Measurements from ENCODE around the gene TPST2. TPM values are rescaled to one million over a fixed set of nuclear protein-coding genes. Genes with fewer than 3 reads are reported as not detected.

TPST2 gene
- polyA plus RNA-seq, 1 experiment, result 33.6 TPM

GRCh38 chr22:26597026-26597425 is 7.1 kb upstream of the TPST2 start:
- no peak overlapping the region for H3K27ac ChIP-seq (ENCODE audit: low read depth, low read length)
- POLR2A ChIA-PET, result no interaction called here
- no peak overlapping the region for H3K4me3 ChIP-seq (ENCODE audit: low read depth, low read length)
- DNase-seq (ENCODE audit: low read depth, low spot score), result no peak
- H3K27me3 ChIP-seq (ENCODE audit: control insufficient read depth, insufficient read depth, low read length), result peaks cover 33% of the 10 kb centered on the region
- TF ChIP-seq CTCF (IDR thresholded peaks at IDR 0.05; ENCODE audit: low read depth, low read length), result no peak
- CTCF ChIA-PET, result interaction anchor here (1.2 kb wide), 1 partner anchor 68 kb away, joined by 5 read pairs; no protein-coding TSS in a partner anchor
- H3K9me3 ChIP-seq (ENCODE audit: control insufficient read depth, insufficient read depth, low read length), result no peaks in the 10 kb centered on the region

DNA sequence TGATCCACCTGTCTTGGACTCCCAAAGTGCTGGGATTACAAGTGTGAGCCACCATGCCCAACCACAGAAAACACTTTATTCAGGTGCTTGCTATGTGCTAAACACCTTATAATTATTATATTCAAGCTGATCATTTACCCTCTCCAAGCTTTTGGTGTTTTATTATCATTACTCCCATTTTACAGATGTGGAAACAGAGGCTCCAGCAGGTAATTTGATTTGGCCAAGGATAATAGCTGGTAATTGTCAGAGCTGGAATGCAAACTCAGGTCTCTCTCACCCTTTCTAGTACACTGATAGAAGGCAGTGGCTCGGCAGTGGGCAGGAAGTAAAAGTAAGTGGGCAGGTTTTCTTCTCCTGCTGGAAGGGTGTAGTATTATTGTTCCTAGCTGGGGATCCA is 3.8 kb upstream of the TPST2 start:
- ChIA-PET POLR2A (no interaction called here), CTCF (no interaction called here)
- TF ChIP-seq CTCF (IDR thresholded peaks at IDR 0.05; ENCODE audit: low read depth, low read length), result no peak
- Histone ChIP-seq H3K27ac (ENCODE audit: low read depth, low read length) (no peak overlapping the region), H3K9me3 (ENCODE audit: control insufficient read depth, insufficient read depth, low read length) (no peaks in the 10 kb centered on the region), H3K4me3 (ENCODE audit: low read depth, low read length) (no peak overlapping the region), H3K27me3 (ENCODE audit: control insufficient read depth, insufficient read depth, low read length) (peaks cover 24% of the 10 kb centered on the region)
- DNase-seq (ENCODE audit: low read depth, low spot score), result no peak

DNA sequence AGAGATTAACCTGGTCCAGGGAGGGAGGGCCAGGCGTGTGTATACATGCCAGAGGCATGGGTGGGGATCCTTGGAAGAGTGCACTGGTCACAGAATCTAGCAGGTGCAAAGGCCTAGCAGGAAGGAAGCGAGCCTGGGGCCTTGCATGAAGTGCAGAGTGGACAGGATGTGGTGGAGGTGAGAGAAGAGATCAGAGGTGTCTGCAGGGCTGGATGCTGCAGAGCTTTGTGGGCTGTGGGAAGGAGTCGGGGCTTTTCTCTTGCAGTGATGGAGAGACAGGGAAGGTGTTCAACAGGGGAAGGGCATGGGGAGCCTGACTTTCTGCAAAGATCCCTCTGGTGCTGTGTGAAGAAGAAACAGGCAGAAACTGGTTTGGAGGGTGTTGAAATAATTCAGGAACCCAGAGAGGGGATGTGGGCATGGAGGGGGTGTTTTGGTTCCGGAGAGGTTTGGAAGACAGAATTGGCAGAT is 2.5 kb upstream of the TPST2 start:
- no peaks in the 10 kb centered on the region for H3K9me3 ChIP-seq (ENCODE audit: control insufficient read depth, insufficient read depth, low read length)
- H3K4me3 ChIP-seq (ENCODE audit: low read depth, low read length), result no peak overlapping the region
- CTCF ChIA-PET, result no interaction called here
- POLR2A ChIA-PET, result interaction anchor here (0.8 kb wide), 1 partner anchor 25 kb away, joined by 5 read pairs; no protein-coding TSS in a partner anchor
- H3K27me3 ChIP-seq (ENCODE audit: control insufficient read depth, insufficient read depth, low read length), result peaks cover 19% of the 10 kb centered on the region
- no peak for DNase-seq (ENCODE audit: low read depth, low spot score)
- TF ChIP-seq CTCF (IDR thresholded peaks at IDR 0.05; ENCODE audit: low read depth, low read length), result no peak
- H3K27ac ChIP-seq (ENCODE audit: low read depth, low read length), result no peak overlapping the region

- ChIA-PET POLR2A (interaction anchor here (0.6 to 1.1 kb wide), 3 partner anchors 34 to 77 kb away, joined by 3 to 6 read pairs (median 4); partner anchors contain the start of gene TFIP11), CTCF (interaction anchor here (0.6 to 1.0 kb wide), 2 partner anchors 16 to 17 kb away, joined by 3 read pairs; no protein-coding TSS in a partner anchor)
Measured at GRCh38 chr22:26589367-26589844, 526 bp downstream of the TPST2 start.

More at GRCh38 chr22:26589367-26589844, 526 bp downstream of the TPST2 start:
- Histone ChIP-seq H3K27me3 (ENCODE audit: control insufficient read depth, insufficient read depth, low read length) (peaks cover 13% of the 10 kb centered on the region), H3K4me3 (ENCODE audit: low read depth, low read length) (peak overlapping the region; percentile 80), H3K9me3 (ENCODE audit: control insufficient read depth, insufficient read depth, low read length) (no peaks in the 10 kb centered on the region), H3K27ac (ENCODE audit: low read depth, low read length) (no peak overlapping the region)
- TF ChIP-seq CTCF (IDR thresholded peaks at IDR 0.05; ENCODE audit: low read depth, low read length), result no peak
- no peak for DNase-seq (ENCODE audit: low read depth, low spot score)

Data from AG04450 (cell line).